Measurements from ENCODE around the gene CHRNB2.

DNA sequence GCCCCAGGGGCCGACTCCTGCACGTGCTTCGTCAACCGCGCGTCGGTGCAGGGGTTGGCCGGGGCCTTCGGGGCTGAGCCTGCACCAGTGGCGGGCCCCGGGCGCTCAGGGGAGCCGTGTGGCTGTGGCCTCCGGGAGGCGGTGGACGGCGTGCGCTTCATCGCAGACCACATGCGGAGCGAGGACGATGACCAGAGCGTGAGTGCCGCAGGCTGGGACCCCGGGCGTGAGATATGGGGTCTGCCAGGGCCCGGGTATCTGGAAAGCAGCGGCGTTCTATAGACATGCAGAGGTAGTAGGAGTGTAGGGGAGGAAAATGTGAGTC, 4.3 kb downstream of the CHRNB2 start:
- TF ChIP-seq CTCF (IDR thresholded peaks at IDR 0.05 in 4 of 5, conservative IDR thresholded peaks at IDR 0.05 in 1 of 5) = no peak
- TF ChIP-seq POLR2A (IDR thresholded peaks at IDR 0.05) = no peak

Data from gastrocnemius medialis (tissue), 4 donors.